RWPE1 (cell line): ENCODE measurements around the gene CYP24A1.
A peak's percentile ranks its signal among the peaks of the same experiment; 100 is the strongest.

Experiments
- CTCF ChIA-PET: fragments of 350-600 bp; sonication (Branson Sonifier 250); formaldehyde crosslinking; extraction: SDS; loops from one replicate; lab custom pipeline; 2021; lab: Yijun Ruan, JAX
- POLR2A ChIA-PET: fragments of 400-600 bp; formaldehyde crosslinking; extraction: SDS; loops from one replicate; lab custom pipeline; 2020; ENCODE audit warnings: antibody characterized with exemption; ENCODE audit not compliant: low non-redundant PET; lab: Yijun Ruan, JAX
- DNase-seq: peaks from one replicate; pipeline ENCODE4 v3.0.0; 2012; ENCODE audit warnings: low spot score
- H3K27ac ChIP-seq: fragments of 450-650 bp; 2 replicates; pipeline ENCODE4 v1.5.1; 2017
- CTCF ChIP-seq: fragments of 450-650 bp; conservative IDR thresholded peaks from 2 replicates; pipeline ENCODE4 v1.5.1; 2017; ENCODE audit warnings: low read depth, mild to moderate bottlenecking

CYP24A1 gene

GRCh38 chr20:54167909-54168872 is 5.6 kb downstream of the CYP24A1 start:
- H3K27ac ChIP-seq, result peak overlapping the region; percentile 69
- ChIA-PET POLR2A (no interaction called here), CTCF (interaction anchor here (0.5 to 0.9 kb wide), 3 partner anchors 44 to 900 kb away, joined by 3 to 4 read pairs (median 4); no protein-coding TSS in a partner anchor)
- no peak for TF ChIP-seq CTCF
- peak; percentile 87 for DNase-seq

DNA sequence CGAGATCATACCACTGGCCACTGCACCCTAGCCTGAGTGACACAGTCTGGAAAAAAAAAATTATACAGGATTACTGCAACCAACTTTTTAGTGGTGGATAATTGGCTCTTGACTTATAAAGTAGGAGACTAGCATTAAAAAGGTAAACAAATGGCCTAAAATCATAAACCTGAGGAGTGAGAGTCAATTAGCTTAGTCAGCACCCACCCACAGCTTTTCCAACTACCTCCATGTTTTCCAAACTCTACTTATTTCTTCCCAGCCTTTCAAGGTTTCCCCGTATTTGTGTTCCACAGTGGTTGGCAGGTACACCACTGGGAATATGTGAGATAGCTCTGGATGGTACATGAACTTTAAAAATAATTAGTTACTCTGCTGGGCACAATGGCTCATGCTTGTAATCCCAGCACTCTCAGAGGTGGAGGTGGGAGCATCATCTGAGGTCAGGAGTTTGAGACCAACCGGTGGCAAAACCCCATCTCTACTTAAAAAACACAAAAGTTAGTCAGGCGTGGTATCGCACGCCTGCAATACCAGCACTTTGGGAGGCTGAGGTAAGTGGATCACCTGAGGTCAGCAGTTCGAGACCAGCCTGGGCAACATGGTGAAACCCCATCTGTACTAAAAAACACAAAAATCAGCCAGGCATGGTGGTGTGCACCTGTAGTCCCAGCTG is 6.7 kb downstream of the CYP24A1 start:
- ChIA-PET CTCF (interaction anchor here (0.5 to 1.2 kb wide), 3 partner anchors 20 to 70 kb away, joined by 3 read pairs; no protein-coding TSS in a partner anchor), POLR2A (no interaction called here)
- H3K27ac ChIP-seq, result peak overlapping the region; percentile 69
- no peak for TF ChIP-seq CTCF
- DNase-seq, result no peak

DNA sequence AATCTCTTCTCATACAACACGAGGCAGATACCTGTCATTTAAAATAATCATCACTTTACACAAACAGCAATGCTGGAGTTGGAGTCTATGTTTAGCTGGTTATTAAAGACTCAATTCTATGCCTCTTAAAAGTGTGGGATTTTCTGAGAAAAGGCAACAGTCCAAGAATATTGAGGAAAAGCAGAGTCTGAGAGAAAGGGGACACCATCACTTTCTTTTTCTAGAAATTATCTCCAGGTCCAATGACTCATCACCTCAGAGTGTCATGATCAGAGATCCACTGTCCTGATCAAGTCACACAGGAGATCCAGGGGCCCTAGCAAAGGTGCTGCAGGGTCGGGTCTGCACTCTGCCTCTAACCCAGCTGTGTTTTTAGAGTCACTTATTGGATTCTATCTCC is 8.0 kb downstream of the CYP24A1 start:
- no peak for TF ChIP-seq CTCF
- POLR2A ChIA-PET, result no interaction called here
- CTCF ChIA-PET, result no interaction called here
- H3K27ac ChIP-seq, result no peak overlapping the region
- DNase-seq, result no peak

DNA sequence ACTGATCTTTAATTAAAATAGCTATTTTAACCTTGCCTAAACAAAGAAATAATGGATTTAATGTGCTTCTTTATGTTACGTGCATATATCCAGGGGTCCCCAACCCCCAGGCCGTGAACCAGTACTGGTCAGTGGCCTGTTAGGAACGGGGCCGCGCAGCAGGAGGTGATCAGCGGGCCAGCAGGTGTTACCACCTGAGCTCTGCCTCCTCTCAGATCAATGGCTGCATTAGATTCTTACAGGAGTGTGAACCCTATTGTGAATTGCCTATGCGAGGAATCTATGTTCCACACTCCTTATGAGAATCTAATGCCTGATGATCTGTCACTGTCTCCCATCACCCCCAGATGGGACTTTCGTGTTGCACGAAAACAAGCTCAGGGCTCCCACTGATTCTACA is 8.8 kb downstream of the CYP24A1 start:
- DNase-seq, result no peak
- TF ChIP-seq CTCF, result no peak
- ChIA-PET POLR2A (no interaction called here), CTCF (no interaction called here)
- H3K27ac ChIP-seq, result no peak overlapping the region

GRCh38 chr20:54163402-54163801 is 10.4 kb downstream of the CYP24A1 start:
- TF ChIP-seq CTCF, result no peak
- no peak overlapping the region for H3K27ac ChIP-seq
- ChIA-PET CTCF (interaction anchor here (0.6 kb wide), 2 partner anchors 194 to 200 kb away, joined by 3 read pairs; no protein-coding TSS in a partner anchor), POLR2A (no interaction called here)
- no peak for DNase-seq

DNA sequence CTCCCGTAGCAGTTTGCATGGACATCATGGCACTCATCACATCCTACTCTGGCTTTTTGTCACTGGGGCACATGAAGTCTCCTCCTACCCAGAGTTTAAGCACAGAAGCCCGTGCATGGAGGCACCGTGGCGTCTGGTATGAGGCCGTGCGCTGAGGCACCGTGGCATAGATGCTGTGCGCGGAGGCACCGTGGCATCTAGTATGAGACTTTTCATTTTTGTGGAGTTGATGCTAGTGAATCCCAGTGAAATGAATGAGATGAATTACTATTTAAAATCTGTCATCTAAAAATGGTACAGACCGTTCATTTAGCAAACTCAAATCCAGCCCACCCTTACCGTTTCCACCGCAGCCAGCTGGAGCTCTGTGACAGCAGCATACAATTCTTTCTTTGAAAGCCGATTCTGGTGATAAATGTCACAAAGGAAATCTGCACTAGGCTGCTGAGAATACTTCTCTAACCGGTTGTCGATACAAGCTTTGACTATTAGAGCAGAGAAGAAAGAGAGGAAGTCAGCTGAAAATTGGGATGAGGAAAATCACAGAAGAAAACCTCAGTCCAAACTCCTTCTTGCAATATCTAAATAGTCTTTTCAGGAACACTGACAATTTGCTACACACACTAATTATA is 11.3 kb downstream of the CYP24A1 start:
- POLR2A ChIA-PET, result no interaction called here
- TF ChIP-seq CTCF, result no peak
- CTCF ChIA-PET, result interaction anchor here (0.6 to 0.9 kb wide), 2 partner anchors 13 to 1784 kb away, joined by 3 to 4 read pairs; no protein-coding TSS in a partner anchor
- DNase-seq, result no peak
- H3K27ac ChIP-seq, result no peak overlapping the region
